ENCODE measurements around the gene B9D1.

- TF ChIP-seq, protein P1, sequence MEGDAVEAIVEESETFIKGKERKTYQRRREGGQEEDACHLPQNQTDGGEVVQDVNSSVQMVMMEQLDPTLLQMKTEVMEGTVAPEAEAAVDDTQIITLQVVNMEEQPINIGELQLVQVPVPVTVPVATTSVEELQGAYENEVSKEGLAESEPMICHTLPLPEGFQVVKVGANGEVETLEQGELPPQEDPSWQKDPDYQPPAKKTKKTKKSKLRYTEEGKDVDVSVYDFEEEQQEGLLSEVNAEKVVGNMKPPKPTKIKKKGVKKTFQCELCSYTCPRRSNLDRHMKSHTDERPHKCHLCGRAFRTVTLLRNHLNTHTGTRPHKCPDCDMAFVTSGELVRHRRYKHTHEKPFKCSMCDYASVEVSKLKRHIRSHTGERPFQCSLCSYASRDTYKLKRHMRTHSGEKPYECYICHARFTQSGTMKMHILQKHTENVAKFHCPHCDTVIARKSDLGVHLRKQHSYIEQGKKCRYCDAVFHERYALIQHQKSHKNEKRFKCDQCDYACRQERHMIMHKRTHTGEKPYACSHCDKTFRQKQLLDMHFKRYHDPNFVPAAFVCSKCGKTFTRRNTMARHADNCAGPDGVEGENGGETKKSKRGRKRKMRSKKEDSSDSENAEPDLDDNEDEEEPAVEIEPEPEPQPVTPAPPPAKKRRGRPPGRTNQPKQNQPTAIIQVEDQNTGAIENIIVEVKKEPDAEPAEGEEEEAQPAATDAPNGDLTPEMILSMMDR (IDR thresholded peaks at IDR 0.05), result no peak
- TF ChIP-seq FOXP1 (CRISPR knock-in tag; IDR thresholded peaks at IDR 0.05; ENCODE audit: borderline replicate concordance) (no peak), SMAD4 (CRISPR knock-in tag; IDR thresholded peaks at IDR 0.05) (no peak), MAX (CRISPR knock-in tag; IDR thresholded peaks at IDR 0.05) (no peak), SP1 (CRISPR knock-in tag; conservative IDR thresholded peaks at IDR 0.05) (no peak), NR2C2 (CRISPR knock-in tag; IDR thresholded peaks at IDR 0.05) (no peak), ZBTB43 (CRISPR knock-in tag; IDR thresholded peaks at IDR 0.05) (no peak), CBFB (CRISPR knock-in tag; IDR thresholded peaks at IDR 0.05; ENCODE audit: low read depth) (no peak), E2F4 (CRISPR knock-in tag; IDR thresholded peaks at IDR 0.05; ENCODE audit: borderline replicate concordance, low read depth) (no peak), ESRRA (CRISPR knock-in tag; IDR thresholded peaks at IDR 0.05; ENCODE audit: borderline replicate concordance) (no peak), FOXJ3 (CRISPR knock-in tag; IDR thresholded peaks at IDR 0.05; ENCODE audit: borderline replicate concordance) (no peak), ATF2 (CRISPR knock-in tag; IDR thresholded peaks at IDR 0.05; ENCODE audit: borderline replicate concordance, low read depth) (no peak), MYBL2 (CRISPR knock-in tag; IDR thresholded peaks at IDR 0.05) (no peak), GABPB1 (CRISPR knock-in tag; IDR thresholded peaks at IDR 0.05) (no peak)
These were observed 63.2 kb downstream of the B9D1 start for GRCh38 chr17:19299214-19299747.

Measured in WTC11 (cell line).